HG02763 (cell line): ENCODE results near the gene CHN1.

ENCODE experiments used
- ATAC-seq: cut with Tn5 transposase; IDR thresholded peaks from one replicate; pipeline ENCODE4 v1.9.1; 2021; ENCODE audit warnings: mild to moderate bottlenecking, moderate library complexity; ENCODE audit not compliant: unreplicated experiment

CHN1 gene

GRCh38 chr2:174974131-174974530 is 31.1 kb downstream of the CHN1 start:
- no peak for ATAC-seq

- ATAC-seq = no peak
These were observed 32.3 kb downstream of the CHN1 start for GRCh38 chr2:174972924-174973323.

GRCh38 chr2:174971868-174972781 is 33.1 kb downstream of the CHN1 start:
- ATAC-seq = no peak

- no peak for ATAC-seq
These were observed 35.1 kb downstream of the CHN1 start for GRCh38 chr2:174970092-174970491.

GRCh38 chr2:174969091-174969734 is 36.0 kb downstream of the CHN1 start:
- no peak for ATAC-seq

- no peak for ATAC-seq
These were observed 37.4 kb downstream of the CHN1 start for GRCh38 chr2:174967691-174968260.

GRCh38 chr2:174967086-174967485 is 38.1 kb downstream of the CHN1 start:
- no peak for ATAC-seq

- no peak for ATAC-seq
These were observed 39.0 kb downstream of the CHN1 start for GRCh38 chr2:174965992-174966744.

GRCh38 chr2:174965551-174965950 is 39.6 kb downstream of the CHN1 start:
- no peak for ATAC-seq

GRCh38 chr2:174964404-174964803 is 40.8 kb downstream of the CHN1 start:
- ATAC-seq = no peak

- ATAC-seq = no peak
These were observed 41.5 kb downstream of the CHN1 start for GRCh38 chr2:174963437-174964400.

GRCh38 chr2:174959787-174960186 is 45.4 kb downstream of the CHN1 start:
- no peak for ATAC-seq

- ATAC-seq = no peak
These were observed 48.1 kb downstream of the CHN1 start for GRCh38 chr2:174957050-174957449.

GRCh38 chr2:174952607-174953006 is 52.6 kb downstream of the CHN1 start:
- no peak for ATAC-seq

- no peak for ATAC-seq
These were observed 53.4 kb downstream of the CHN1 start for GRCh38 chr2:174951745-174952144.

GRCh38 chr2:174949988-174950687 is 55.0 kb downstream of the CHN1 start:
- no peak for ATAC-seq

- ATAC-seq = no peak
These were observed 59.5 kb downstream of the CHN1 start for GRCh38 chr2:174945601-174946260.

- ATAC-seq = no peak
These were observed 66.1 kb downstream of the CHN1 start for GRCh38 chr2:174939046-174939445.

- ATAC-seq = no peak
These were observed 73.5 kb downstream of the CHN1 start for GRCh38 chr2:174931724-174932123.
